Activated CD8-positive, alpha-beta memory T cell treated with anti-CD3 and anti-CD28 coated beads, Interleukin-2, amount 50 U/mL, for 4 hours (primary cell): ENCODE measurements around the gene ASTN1.

Source experiments
- DNase-seq: peaks from one replicate; pipeline ENCODE4 v3.0.0-alpha.2; 2020

The ASTN1 gene

GRCh38 chr1:177164380-177165068 is at the start of gene ASTN1:
Gene ASTN1, minus strand, starts transcription at chr1:177164712. Its CDS starts 36 bp downstream, at chr1:177164676.
- DNase-seq, result no peak

- DNase-seq, result no peak
Measured at GRCh38 chr1:177211231-177211630, 46.7 kb upstream of the ASTN1 start.

- no peak for DNase-seq
Measured at GRCh38 chr1:177210071-177210470, 45.6 kb upstream of the ASTN1 start.

GRCh38 chr1:177209357-177209756 is 44.8 kb upstream of the ASTN1 start:
- no peak for DNase-seq

GRCh38 chr1:177208920-177209319 is 44.4 kb upstream of the ASTN1 start:
- no peak for DNase-seq

GRCh38 chr1:177206831-177207355 is 42.4 kb upstream of the ASTN1 start:
- no peak for DNase-seq

GRCh38 chr1:177200290-177200689 is 35.8 kb upstream of the ASTN1 start:
- DNase-seq, result no peak

- no peak for DNase-seq
Measured at GRCh38 chr1:177198243-177198642, 33.7 kb upstream of the ASTN1 start.

- no peak for DNase-seq
Measured at GRCh38 chr1:177190308-177190970, 25.9 kb upstream of the ASTN1 start.

- no peak for DNase-seq
Measured at GRCh38 chr1:177186639-177187038, 22.1 kb upstream of the ASTN1 start.

GRCh38 chr1:177185209-177185608 is 20.7 kb upstream of the ASTN1 start:
- no peak for DNase-seq

- no peak for DNase-seq
Measured at GRCh38 chr1:177183836-177184235, 19.3 kb upstream of the ASTN1 start.

GRCh38 chr1:177181631-177182291 is 17.2 kb upstream of the ASTN1 start:
- peak; percentile 17 for DNase-seq

GRCh38 chr1:177181280-177181630 is 16.7 kb upstream of the ASTN1 start:
- DNase-seq, result no peak

- DNase-seq, result no peak
Measured at GRCh38 chr1:177174921-177175634, 10.6 kb upstream of the ASTN1 start.

GRCh38 chr1:177173976-177174375 is 9.5 kb upstream of the ASTN1 start:
- DNase-seq, result no peak

GRCh38 chr1:177172866-177173265 is 8.4 kb upstream of the ASTN1 start:
- no peak for DNase-seq

GRCh38 chr1:177172272-177172671 is 7.8 kb upstream of the ASTN1 start:
- no peak for DNase-seq

GRCh38 chr1:177171536-177172123 is 7.1 kb upstream of the ASTN1 start:
- no peak for DNase-seq

- DNase-seq, result no peak
Measured at GRCh38 chr1:177170756-177171535, 6.4 kb upstream of the ASTN1 start, which contains the start of gene BRINP2. Gene BRINP2, plus strand, starts transcription at chr1:177170958. Its CDS starts 58,919 bp downstream, at chr1:177229877.

- DNase-seq, result no peak
Measured at GRCh38 chr1:177165069-177165439, 542 bp upstream of the ASTN1 start.

- DNase-seq, result no peak
Measured at GRCh38 chr1:177163844-177164379, 600 bp downstream of the ASTN1 start.
